ENCODE data around the gene SEPTIN2. TPM values are rescaled to one million over a fixed set of nuclear protein-coding genes. Genes with fewer than 3 reads are reported as not detected.
"Not testable (repeated sequence)": the region's sequence is repeated elsewhere in the genome, so short reads cannot be mapped to it uniquely, and the experiment has no call there.

Gene SEPTIN2
- total RNA-seq, 4 donors from 2014 or later, result 340 to 417 (median 365) TPM

DNA sequence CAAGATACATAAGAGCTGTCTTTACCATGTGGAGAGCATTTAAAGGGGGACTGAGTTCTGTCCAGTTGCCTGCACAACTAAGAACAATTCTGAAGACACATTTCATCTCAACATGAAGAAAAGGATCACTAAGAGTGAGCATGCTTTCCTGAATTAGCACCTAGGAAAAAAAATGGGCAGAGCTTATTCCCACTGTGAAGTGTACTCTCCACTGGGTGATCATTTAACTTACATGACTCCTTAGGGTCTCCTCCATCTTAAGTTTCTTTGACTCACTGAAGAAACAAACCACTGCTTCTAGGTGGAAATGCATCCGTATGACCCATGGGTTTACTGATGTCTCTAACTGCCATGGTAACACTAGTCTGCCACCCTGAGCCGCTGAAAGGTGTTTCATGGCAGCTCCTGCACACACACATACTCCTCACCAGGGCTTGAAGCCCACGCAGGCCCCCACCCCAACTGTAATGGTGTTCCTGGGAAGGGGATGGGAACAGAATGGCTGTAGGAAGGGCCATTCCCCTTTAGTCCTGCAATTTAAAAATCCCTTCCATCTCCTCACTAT lies 27.3 kb upstream of the SEPTIN2 start:
- no peak for TF ChIP-seq POLR2A (IDR thresholded peaks at IDR 0.05)
- TF ChIP-seq, protein P1, sequence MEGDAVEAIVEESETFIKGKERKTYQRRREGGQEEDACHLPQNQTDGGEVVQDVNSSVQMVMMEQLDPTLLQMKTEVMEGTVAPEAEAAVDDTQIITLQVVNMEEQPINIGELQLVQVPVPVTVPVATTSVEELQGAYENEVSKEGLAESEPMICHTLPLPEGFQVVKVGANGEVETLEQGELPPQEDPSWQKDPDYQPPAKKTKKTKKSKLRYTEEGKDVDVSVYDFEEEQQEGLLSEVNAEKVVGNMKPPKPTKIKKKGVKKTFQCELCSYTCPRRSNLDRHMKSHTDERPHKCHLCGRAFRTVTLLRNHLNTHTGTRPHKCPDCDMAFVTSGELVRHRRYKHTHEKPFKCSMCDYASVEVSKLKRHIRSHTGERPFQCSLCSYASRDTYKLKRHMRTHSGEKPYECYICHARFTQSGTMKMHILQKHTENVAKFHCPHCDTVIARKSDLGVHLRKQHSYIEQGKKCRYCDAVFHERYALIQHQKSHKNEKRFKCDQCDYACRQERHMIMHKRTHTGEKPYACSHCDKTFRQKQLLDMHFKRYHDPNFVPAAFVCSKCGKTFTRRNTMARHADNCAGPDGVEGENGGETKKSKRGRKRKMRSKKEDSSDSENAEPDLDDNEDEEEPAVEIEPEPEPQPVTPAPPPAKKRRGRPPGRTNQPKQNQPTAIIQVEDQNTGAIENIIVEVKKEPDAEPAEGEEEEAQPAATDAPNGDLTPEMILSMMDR (IDR thresholded peaks at IDR 0.05), result no peak
- Histone ChIP-seq H3K27ac (no peak overlapping the region), H3K4me1 (peaks cover 0 to 13% of the 10 kb centered on the region in 2 donors), H3K4me3 (replicated peaks in 1 of 3) (no peak overlapping the region), H3K27me3 (no peaks in the 10 kb centered on the region), H3K9me3 (no peaks in the 10 kb centered on the region), H3K36me3 (no peaks in the 10 kb centered on the region)
- DNase-seq, result no peak
- 86 to 93% methylated on average over 3 of the region's 3 CpGs for WGBS, 2 donors
- intact Hi-C loops (cut with DNase I), result no loop called here

DNA sequence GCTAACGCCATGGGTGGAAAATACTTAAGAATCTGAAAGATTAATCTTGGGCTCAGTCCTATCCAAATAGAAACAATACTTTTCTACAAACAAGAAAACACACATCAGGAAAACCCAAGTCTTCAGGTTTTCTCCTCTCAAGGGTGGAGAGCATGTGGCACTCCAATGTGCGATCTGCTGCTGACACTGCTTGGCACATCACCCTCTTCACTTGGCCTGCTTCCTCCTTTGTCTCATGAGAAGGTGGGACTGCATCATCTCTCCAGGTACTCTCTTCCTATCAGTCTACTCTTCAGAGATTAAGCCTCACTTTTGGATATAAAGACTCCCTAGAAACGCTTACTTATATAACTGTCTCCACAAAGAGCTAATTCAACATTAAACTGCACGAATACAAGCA lies 26.7 kb upstream of the SEPTIN2 start:
- Histone ChIP-seq H3K4me1 (peaks cover 0 to 13% of the 10 kb centered on the region in 2 donors), H3K4me3 (replicated peaks in 1 of 3) (no peak overlapping the region), H3K27me3 (no peaks in the 10 kb centered on the region), H3K36me3 (no peaks in the 10 kb centered on the region), H3K9me3 (no peaks in the 10 kb centered on the region), H3K27ac (no peak overlapping the region)
- TF ChIP-seq, protein P1 (IDR thresholded peaks at IDR 0.05), result no peak
- no peak for TF ChIP-seq POLR2A (IDR thresholded peaks at IDR 0.05)
- intact Hi-C loops (cut with DNase I), result no loop called here
- WGBS, 2 donors, result 75 to 81% methylated on average over 4 of the region's 4 CpGs
- no peak for DNase-seq

DNA sequence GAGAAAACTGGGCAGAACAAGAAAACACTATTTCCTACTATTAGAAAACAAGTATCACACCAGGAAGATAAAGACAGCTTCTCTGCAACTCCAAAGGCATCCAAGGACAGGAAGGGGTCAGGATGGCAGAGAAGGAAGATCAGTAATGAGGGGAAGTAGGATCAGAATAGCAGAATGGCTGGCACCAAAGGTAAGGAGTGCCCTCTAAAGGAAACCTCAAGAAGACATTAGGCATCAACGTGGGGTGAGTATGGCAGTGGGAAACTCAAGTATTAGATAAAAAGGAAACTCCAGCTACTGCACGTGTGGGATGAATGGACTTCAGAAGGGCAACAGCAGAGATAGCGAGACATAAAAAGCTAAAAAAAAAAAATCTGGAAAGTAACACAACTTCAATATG lies 26.1 kb upstream of the SEPTIN2 start:
- Histone ChIP-seq H3K36me3 (no peaks in the 10 kb centered on the region), H3K27ac (no peak overlapping the region), H3K4me1 (peaks cover 0 to 13% of the 10 kb centered on the region in 2 donors), H3K9me3 (no peaks in the 10 kb centered on the region), H3K27me3 (no peaks in the 10 kb centered on the region), H3K4me3 (replicated peaks in 1 of 3) (no peak overlapping the region)
- TF ChIP-seq, protein P1 (IDR thresholded peaks at IDR 0.05), result no peak
- TF ChIP-seq POLR2A (IDR thresholded peaks at IDR 0.05), result no peak
- 67% methylated on average over 3 of the region's 3 CpGs for WGBS, 2 donors
- no peak for DNase-seq
- intact Hi-C loops (cut with DNase I), result no loop called here

DNA sequence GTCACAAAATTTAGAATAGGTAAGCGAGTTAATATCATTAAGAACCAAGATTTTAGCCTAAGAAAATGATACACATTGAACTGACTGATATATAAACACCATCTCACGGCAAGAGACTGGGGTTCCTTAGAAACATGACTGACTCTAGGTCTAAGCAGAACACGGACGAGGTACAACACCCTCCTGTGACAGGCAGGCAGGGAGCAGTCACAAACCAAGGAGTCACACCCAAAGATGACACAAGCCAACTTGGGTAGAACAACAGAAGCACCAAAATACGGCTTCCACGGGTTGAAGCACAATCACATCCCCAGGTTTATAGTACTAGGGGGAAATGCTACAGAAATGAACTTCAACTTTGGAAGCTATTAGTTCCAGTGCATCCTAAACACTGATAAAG lies 24.6 kb upstream of the SEPTIN2 start:
- Histone ChIP-seq H3K4me3 (replicated peaks in 1 of 3) (no peak overlapping the region), H3K36me3 (no peaks in the 10 kb centered on the region), H3K4me1 (peaks cover 0 to 13% of the 10 kb centered on the region in 2 donors), H3K9me3 (no peaks in the 10 kb centered on the region), H3K27ac (no peak overlapping the region), H3K27me3 (no peaks in the 10 kb centered on the region)
- no peak for TF ChIP-seq POLR2A (IDR thresholded peaks at IDR 0.05)
- TF ChIP-seq, protein P1 (IDR thresholded peaks at IDR 0.05), result no peak
- WGBS, 2 donors, result 91 to 93% methylated on average over 6 of the region's 6 CpGs
- DNase-seq, result no peak
- intact Hi-C loops (cut with DNase I), result no loop called here

DNA sequence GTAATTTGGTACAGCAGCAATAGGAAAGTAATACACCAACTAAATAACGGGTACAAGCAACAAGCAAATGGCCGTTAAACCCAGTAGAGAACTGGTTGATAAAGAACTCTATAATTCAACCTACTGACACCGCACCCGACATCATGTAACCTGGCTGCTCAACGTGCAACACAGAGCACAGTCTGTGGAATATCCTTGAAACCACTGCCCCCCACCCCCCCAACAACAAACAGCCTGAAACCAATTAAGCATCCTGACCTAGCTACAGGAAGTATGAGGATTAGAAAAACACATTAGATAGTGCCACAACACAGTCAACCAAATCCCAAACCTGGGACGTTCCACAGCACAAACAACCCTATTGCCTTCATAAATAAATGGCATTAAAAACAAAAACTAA lies 23.7 kb upstream of the SEPTIN2 start:
- TF ChIP-seq POLR2A (IDR thresholded peaks at IDR 0.05), result no peak
- TF ChIP-seq, protein P1 (IDR thresholded peaks at IDR 0.05), result no peak
- H3K4me3 ChIP-seq (replicated peaks in 1 of 3), result no peak overlapping the region
- no peaks in the 10 kb centered on the region for H3K27me3 ChIP-seq
- no peak overlapping the region for H3K27ac ChIP-seq
- intact Hi-C loops (cut with DNase I), result no loop called here
- 77 to 81% methylated on average over 6 of the region's 6 CpGs for WGBS, 2 donors
- peaks cover 0 to 13% of the 10 kb centered on the region in 2 donors for H3K4me1 ChIP-seq
- DNase-seq, result no peak
- H3K9me3 ChIP-seq, result no peaks in the 10 kb centered on the region
- H3K36me3 ChIP-seq, result no peaks in the 10 kb centered on the region

DNA sequence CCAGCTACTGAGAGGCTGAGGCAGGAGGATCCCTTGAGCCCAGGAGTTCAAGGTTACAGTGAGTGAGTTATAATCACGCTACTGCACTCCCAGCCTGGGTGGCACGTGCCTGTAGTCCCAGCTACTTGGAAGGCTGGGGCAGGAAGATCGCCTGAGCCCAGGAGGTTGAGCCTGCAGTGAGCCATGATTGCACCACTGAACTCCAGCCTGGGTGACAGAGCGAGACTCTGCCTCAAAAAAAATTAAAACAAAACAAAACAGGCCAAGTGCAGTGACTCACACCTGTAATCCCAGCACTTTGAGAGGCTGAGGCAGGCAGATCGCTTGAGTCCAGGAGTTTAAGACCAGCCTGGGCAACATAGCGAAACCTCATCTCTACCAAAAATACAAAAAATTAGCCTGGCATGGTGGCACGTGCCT lies 22.3 kb upstream of the SEPTIN2 start:
- intact Hi-C loops (cut with DNase I), result not testable (repeated sequence)

More for the DNA sequence above, 22.3 kb upstream of the SEPTIN2 start:
- 89 to 92% methylated on average over 7 of the region's 7 CpGs for WGBS, 2 donors
- not testable (repeated sequence) for H3K4me3 ChIP-seq (replicated peaks in 1 of 3); H3K27ac ChIP-seq; H3K36me3 ChIP-seq; H3K9me3 ChIP-seq; H3K27me3 ChIP-seq; DNase-seq
- H3K4me1 ChIP-seq, result peaks cover 0 to 13% of the 10 kb centered on the region in 2 donors

All from thyroid gland (tissue), 4 donors.